Rectal smooth muscle tissue (tissue), 1 donor: ENCODE measurements around the gene ZNF133.
"Not testable (repeated sequence)": the region's sequence is repeated elsewhere in the genome, so short reads cannot be mapped to it uniquely, and the experiment has no call there.

Experiments
- H3K27ac ChIP-seq: one replicate; pipeline ENCODE4 v1.7.0; 2013; ENCODE audit warnings: low read depth, low read length, inconsistent platforms
- H3K27me3 ChIP-seq: one replicate; pipeline ENCODE4 v1.7.0; 2013; ENCODE audit warnings: low read length; ENCODE audit not compliant: control insufficient read depth, insufficient read depth
- H3K36me3 ChIP-seq: one replicate; pipeline ENCODE4 v1.7.0; 2013; ENCODE audit warnings: low read length; ENCODE audit not compliant: control insufficient read depth, insufficient read depth
- H3K4me1 ChIP-seq: one replicate; pipeline ENCODE4 v1.7.0; 2013; ENCODE audit warnings: low read length; ENCODE audit not compliant: control insufficient read depth, insufficient read depth
- H3K4me3 ChIP-seq: one replicate; pipeline ENCODE4 v1.7.0; 2013; ENCODE audit warnings: low read length
- H3K9ac ChIP-seq: one replicate; pipeline ENCODE4 v1.7.0; 2013; ENCODE audit warnings: low read length

Gene ZNF133

DNA sequence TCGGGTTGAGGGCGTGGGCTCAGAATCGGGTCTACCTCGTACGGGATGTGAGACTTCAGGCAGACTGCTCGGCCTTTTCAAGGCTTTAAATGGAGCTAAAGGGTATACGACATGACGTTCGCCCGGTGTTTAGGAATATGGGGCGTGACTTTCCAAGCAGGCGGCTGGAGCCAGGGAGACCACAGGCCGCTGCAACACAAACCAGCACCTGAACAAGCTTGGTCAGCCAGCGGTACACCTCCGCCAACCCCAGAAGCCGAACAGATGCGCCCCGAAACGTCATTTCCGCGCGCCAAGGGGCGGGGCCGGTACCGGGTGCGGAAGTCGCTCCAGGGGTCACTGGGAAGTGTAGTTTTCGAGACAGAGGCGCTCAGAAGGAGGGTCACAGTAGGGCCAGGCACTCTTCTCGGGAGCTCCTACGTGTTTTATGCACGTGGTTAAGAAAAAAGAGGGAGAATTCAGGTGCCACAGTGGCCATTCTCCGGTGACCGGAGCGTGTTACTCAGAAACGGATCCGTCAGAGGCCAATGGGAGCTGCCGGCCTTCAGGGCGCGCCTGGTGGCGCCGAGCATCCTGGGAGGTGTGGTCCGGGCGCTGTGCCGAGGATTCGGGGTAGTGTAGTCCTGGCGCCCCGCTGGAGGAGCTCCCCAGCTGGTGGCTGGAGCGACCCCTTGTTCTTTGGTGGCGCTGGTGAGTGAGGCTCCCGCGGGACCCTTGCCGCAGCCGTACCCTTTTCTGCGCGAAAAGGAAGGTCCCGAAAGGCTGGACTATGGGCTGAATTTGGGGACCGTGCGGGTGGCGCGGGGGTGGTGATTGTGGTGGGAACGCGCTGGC lies at the start of gene ZNF133:
ZNF133 (plus strand) TSS at position 613 of the 834 bp plus-strand sequence. CDS start 17,160 bp downstream, outside the sequence.
- Histone ChIP-seq H3K4me1 (peaks cover 6% of the 10 kb centered on the region), H3K9ac (peak within 1 kb of the TSS; percentile 91), H3K4me3 (peak within 1 kb of the TSS; percentile 88), H3K36me3 (peaks cover under 1% of the 10 kb centered on the region), H3K27me3 (no peaks in the 10 kb centered on the region), H3K27ac (peak within 1 kb of the TSS; percentile 94)

- no peak overlapping the region for H3K27ac ChIP-seq
- H3K27me3 ChIP-seq: no peaks in the 10 kb centered on the region
Measured at GRCh38 chr20:18240997-18241396, 47.3 kb upstream of the ZNF133 start.

GRCh38 chr20:18243802-18244201 lies 44.5 kb upstream of the ZNF133 start:
- H3K36me3 ChIP-seq: no peaks in the 10 kb centered on the region
- H3K4me1 ChIP-seq: no peaks in the 10 kb centered on the region
- H3K9ac ChIP-seq: no peak overlapping the region
- H3K4me3 ChIP-seq: no peak overlapping the region
- H3K27ac ChIP-seq: no peak overlapping the region
- H3K27me3 ChIP-seq: no peaks in the 10 kb centered on the region

More at GRCh38 chr20:18240997-18241396, 47.3 kb upstream of the ZNF133 start:
- Histone ChIP-seq H3K4me1 (no peaks in the 10 kb centered on the region), H3K36me3 (no peaks in the 10 kb centered on the region), H3K9ac (no peak overlapping the region), H3K4me3 (no peak overlapping the region)

GRCh38 chr20:18248545-18248944 lies 39.8 kb upstream of the ZNF133 start:
- not testable (repeated sequence) for H3K27ac ChIP-seq, H3K4me1 ChIP-seq, H3K36me3 ChIP-seq

DNA sequence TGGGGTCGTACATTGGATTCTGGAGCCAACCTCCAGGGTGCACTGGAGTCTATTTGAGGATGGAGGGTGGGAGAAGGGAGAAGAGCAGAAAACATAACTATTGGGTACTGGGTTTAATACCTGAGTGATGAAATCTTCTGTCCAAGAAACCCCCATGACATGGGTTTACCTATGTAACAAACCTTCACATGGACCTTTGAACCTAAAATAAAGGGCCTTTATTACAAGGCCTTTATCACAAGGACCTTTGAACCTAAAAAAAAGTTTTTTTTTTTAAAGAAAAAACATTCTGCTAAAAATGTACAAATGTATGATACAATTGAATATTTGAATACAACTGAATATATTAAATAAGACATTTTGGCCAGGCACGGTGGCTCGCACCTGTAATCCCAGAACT lies 38.1 kb upstream of the ZNF133 start:
- Histone ChIP-seq H3K4me3 (no peak overlapping the region), H3K36me3 (no peaks in the 10 kb centered on the region), H3K4me1 (no peaks in the 10 kb centered on the region), H3K9ac (no peak overlapping the region), H3K27me3 (no peaks in the 10 kb centered on the region), H3K27ac (no peak overlapping the region)

More at GRCh38 chr20:18248545-18248944, 39.8 kb upstream of the ZNF133 start:
- H3K27me3 ChIP-seq, H3K4me3 ChIP-seq, H3K9ac ChIP-seq: not testable (repeated sequence)

GRCh38 chr20:18252597-18253451 lies 35.5 kb upstream of the ZNF133 start:
- Histone ChIP-seq H3K36me3 (no peaks in the 10 kb centered on the region), H3K9ac (no peak overlapping the region), H3K27me3 (no peaks in the 10 kb centered on the region), H3K27ac (no peak overlapping the region), H3K4me3 (no peak overlapping the region), H3K4me1 (no peaks in the 10 kb centered on the region)

GRCh38 chr20:18254615-18255014 lies 33.7 kb upstream of the ZNF133 start:
- Histone ChIP-seq H3K27me3 (no peaks in the 10 kb centered on the region), H3K27ac (no peak overlapping the region), H3K9ac (no peak overlapping the region), H3K36me3 (no peaks in the 10 kb centered on the region), H3K4me3 (no peak overlapping the region), H3K4me1 (no peaks in the 10 kb centered on the region)

DNA sequence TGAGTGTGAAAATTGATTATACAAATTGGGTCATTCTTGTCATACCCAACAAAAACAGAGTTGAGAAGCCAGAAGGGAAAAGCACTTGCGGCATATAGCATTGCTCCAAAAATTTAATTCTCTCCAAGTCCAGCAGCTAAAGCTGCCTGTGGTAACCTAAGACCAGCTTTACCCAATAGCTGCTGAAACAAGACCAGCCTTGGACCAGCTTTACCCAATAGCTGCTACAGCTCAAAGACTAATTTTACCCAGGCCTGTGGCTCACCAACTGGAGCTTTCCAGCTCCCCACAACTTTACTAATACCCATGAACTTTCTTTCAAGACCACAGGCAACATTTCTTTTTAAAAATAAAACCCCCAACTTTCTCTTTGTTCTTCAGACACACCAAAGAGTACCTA lies 32.8 kb upstream of the ZNF133 start:
- Histone ChIP-seq H3K4me1 (no peaks in the 10 kb centered on the region), H3K27me3 (no peaks in the 10 kb centered on the region), H3K36me3 (no peaks in the 10 kb centered on the region), H3K9ac (no peak overlapping the region), H3K27ac (no peak overlapping the region), H3K4me3 (no peak overlapping the region)

GRCh38 chr20:18256440-18257090 lies 31.8 kb upstream of the ZNF133 start:
- Histone ChIP-seq H3K9ac (no peak overlapping the region), H3K4me3 (no peak overlapping the region), H3K27ac (no peak overlapping the region), H3K36me3 (no peaks in the 10 kb centered on the region), H3K27me3 (no peaks in the 10 kb centered on the region), H3K4me1 (no peaks in the 10 kb centered on the region)

- H3K27me3 ChIP-seq: no peaks in the 10 kb centered on the region
- H3K4me1 ChIP-seq: no peaks in the 10 kb centered on the region
- no peak overlapping the region for H3K27ac ChIP-seq
- H3K36me3 ChIP-seq: no peaks in the 10 kb centered on the region
- H3K9ac ChIP-seq: no peak overlapping the region
- H3K4me3 ChIP-seq: no peak overlapping the region
Measured at GRCh38 chr20:18258126-18258860, 30.0 kb upstream of the ZNF133 start.

DNA sequence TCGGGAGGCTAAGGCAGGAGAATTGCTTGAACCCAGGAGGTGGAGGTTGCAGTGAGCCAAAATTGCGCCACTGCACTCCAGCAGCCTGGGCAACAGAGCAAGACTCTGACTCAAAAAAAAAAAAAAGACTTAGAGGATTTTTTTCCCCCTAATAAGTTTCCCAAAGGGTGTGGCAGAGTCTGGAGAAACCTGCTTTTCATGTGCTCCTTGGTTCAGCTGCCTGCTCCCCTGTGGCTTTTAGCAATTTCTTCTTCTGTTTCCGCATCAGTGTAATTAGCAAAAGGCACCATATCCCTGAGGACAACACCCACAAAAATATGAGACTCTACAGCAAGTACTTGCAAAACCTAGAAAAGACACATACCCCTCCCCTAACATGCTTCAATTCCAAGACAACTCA lies 28.6 kb upstream of the ZNF133 start:
- no peak overlapping the region for H3K27ac ChIP-seq
- H3K36me3 ChIP-seq: no peaks in the 10 kb centered on the region
- H3K4me1 ChIP-seq: no peaks in the 10 kb centered on the region
- H3K4me3 ChIP-seq: no peak overlapping the region
- H3K9ac ChIP-seq: no peak overlapping the region
- H3K27me3 ChIP-seq: no peaks in the 10 kb centered on the region

DNA sequence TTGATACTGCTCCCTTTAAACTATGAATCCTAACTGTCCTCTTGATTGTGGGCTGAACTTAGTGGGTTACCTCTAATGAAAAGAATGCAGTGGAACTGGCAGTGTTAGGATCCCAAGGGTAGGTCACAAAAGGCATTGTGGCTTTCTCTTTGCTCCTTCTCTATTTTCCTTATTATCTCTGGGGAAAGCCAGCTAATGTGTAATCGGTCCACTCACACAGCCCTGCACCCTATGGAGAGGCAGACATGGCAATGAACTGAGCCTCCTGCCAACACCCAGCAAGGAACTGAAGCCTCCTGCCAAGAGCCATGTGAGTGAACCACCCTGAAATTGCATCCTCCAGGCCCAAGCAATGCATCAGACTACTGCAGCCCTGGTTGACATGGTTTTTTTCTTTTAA lies 24.6 kb upstream of the ZNF133 start:
- Histone ChIP-seq H3K4me1 (no peaks in the 10 kb centered on the region), H3K27me3 (no peaks in the 10 kb centered on the region), H3K27ac (no peak overlapping the region), H3K4me3 (no peak overlapping the region), H3K36me3 (no peaks in the 10 kb centered on the region), H3K9ac (no peak overlapping the region)
